ENCODE measurements around the gene PSME3.

Gene PSME3

GRCh38 chr17:42818379-42818778, 14.8 kb upstream of the PSME3 start:
- no peak for DNase-seq

DNA sequence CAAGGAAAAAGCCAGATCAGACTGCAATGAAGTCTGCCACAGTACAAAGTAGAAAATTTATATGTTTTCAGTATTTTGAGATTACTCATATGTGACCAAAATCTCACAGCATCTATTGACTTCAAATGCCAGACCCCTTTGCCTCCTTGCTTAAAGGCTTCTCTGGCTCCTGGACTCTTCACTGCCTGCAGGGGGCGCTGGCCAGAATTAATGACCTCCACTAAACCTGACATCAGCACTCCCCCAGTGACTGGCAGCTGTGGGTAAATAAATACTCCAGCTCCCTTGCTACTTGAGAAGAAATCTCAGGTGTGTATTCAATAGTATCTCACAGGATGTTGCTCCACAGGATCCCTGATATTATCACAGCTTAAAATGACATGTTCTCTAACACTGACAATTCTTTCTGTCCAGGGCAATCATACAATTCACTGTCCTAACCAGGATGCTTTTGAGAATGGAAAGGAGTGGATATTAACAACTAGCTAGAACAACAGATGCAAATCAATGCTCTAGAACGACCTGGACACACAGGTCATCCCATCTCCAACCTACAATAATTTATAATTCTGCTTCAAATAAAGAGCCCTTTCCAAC, 13.2 kb upstream of the PSME3 start:
- DNase-seq, result peak; percentile 71

- DNase-seq, result no peak
Measured at GRCh38 chr17:42821176-42821575, 12.0 kb upstream of the PSME3 start.

DNA sequence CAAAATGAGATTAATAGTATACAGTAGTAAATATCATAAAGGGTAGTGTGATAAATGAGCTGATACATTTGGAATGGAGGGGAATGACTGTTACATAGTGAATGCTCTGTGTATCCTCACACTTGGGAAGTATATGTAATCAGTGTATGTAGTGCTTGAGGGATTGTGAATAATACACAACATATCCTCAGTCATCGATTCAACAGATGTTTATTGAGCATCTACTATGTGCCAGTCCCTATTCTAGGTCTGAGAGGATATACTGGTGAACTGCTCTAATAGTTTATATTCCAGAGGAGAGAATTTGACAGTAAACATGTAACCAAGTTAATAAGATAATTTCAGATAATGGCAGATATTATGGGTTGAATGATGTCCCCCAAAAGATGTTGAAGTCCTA, 5.7 kb upstream of the PSME3 start:
- no peak for DNase-seq

GRCh38 chr17:42830971-42831370, 2.2 kb upstream of the PSME3 start:
- DNase-seq, result no peak

DNA sequence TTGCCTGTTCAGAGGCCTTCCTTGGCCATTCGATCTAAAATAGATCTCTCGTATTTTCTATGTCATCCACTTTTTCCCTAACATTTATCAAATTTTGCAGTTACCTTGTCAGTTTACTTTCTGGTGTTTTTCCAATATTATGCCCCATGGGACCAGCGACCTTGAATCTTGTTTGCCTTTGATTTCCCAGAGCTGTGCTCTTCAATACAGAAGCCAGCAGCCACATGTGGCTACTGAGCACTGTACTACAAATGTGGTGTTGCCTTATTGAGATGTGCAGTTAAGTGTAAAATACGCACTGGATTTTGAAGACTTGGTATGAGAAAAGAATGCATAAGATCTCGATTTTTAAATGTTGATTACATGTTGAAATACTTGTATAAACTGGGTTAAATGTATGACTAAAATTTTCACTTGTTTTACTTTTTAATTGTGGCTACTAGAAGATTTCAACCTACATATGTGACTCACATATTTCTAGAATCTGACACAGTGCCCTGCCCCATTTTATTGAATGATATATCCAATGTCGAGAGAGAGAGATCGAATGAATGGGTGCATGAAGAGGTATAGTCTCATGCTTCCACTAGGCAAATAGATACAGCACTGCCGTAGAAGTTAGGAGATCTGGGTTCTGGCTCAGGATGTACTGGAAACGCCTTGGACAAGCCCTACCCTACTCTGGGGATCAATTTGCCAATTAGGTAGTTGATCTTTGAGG, 824 bp upstream of the PSME3 start:
- DNase-seq, result no peak

GRCh38 chr17:42833767-42834422, 698 bp downstream of the PSME3 start:
- no peak for DNase-seq

- no peak for DNase-seq
Measured at GRCh38 chr17:42835732-42836131, 2.5 kb downstream of the PSME3 start.

GRCh38 chr17:42841975-42842685, 8.9 kb downstream of the PSME3 start:
- DNase-seq, result no peak

- no peak for DNase-seq
Measured at GRCh38 chr17:42843358-42843934, 10.2 kb downstream of the PSME3 start.

DNA sequence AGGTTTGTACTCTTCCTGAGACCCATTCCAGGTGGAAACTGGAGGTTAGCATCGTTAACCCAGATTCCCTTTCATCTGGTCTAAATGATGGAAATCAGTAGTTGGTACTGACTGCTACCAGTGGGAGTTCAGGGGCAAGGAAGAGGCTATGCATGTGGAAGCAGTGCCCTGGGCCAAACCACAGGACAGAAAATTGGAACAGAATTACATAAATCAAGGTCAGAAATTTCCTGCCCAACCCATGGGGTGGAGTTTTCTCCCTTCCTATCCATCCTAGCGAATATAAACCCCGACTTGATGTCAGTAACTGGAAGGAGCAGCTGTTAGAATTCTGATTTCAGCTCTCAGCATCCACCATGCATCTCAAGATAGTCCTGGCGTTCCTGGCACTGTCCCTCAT, 11.1 kb downstream of the PSME3 start, which contains the start of gene AOC2:
TSS of gene AOC2 (plus strand) at position 310 of the 400 bp plus-strand sequence. CDS start at position 357, 47 bp downstream.
- DNase-seq, result no peak

GRCh38 chr17:42844761-42845555, 11.8 kb downstream of the PSME3 start:
- no peak for DNase-seq

- DNase-seq, result no peak
Measured at GRCh38 chr17:42845556-42845917, 12.3 kb downstream of the PSME3 start.

DNA sequence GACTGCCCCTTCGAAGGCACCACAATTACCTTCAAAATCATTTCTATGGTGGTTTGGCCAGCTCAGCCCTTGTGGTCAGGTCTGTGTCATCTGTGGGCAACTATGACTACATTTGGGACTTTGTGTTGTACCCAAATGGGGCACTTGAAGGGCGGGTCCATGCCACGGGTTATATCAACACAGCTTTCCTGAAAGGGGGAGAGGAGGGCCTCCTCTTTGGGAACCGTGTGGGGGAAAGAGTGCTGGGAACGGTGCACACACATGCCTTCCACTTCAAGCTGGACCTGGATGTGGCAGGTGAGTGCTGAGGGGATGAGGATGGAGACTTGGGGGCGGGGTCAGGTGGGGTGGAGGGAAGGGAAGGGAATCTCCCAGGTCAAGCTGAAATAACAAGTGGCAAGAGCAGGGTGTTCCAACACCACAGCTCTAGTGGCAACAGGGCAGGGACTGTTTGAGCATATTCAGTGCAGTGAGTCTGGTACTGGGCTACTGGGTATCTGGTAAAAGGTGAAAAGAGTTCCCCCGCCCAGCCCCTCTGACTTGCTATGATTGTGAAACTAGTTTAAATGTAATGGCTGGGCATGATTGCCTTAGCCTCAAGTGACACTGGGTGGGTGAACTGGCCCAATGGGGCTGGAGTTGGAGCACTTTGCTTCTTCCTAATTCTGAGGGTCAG, 12.9 kb downstream of the PSME3 start:
- peak; percentile 49 for DNase-seq

- DNase-seq, result no peak
Measured at GRCh38 chr17:42846594-42847280, 13.5 kb downstream of the PSME3 start.

- DNase-seq, result no peak
Measured at GRCh38 chr17:42848093-42848492, 14.9 kb downstream of the PSME3 start.

GRCh38 chr17:42849031-42849430, 15.8 kb downstream of the PSME3 start:
- no peak for DNase-seq

DNA sequence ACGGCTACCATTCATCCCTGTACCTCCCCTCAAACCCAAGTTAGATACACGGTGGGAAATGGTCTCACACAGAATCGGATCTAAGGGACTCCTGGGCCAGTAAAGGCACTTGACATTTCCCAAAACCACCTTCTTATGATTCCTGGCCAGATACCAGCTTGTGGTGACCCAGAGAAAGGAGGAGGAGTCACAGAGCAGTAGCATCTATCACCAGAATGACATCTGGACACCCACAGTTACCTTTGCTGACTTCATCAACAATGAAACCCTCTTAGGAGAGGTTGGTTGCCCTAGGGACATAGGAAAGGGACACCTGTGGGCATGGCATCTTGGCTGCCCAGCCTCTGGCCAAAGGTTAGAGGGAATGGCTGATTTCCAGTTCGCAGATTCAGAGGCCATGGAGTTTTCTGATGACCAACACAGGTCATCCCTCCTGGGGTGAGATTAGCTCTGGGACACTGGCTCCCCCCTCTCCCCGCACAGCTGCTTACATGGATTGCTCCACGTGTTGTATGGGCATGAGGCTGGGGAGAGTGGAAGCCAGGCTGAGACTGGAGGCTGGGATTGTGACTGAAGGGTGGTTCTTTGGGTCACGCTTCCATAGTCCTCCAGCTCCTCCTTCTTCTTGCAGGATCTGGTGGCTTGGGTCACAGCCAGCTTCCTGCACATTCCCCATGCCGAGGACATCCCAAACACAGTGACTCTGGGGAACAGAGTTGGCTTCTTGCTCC, 16.4 kb downstream of the PSME3 start:
- no peak for DNase-seq

DNA sequence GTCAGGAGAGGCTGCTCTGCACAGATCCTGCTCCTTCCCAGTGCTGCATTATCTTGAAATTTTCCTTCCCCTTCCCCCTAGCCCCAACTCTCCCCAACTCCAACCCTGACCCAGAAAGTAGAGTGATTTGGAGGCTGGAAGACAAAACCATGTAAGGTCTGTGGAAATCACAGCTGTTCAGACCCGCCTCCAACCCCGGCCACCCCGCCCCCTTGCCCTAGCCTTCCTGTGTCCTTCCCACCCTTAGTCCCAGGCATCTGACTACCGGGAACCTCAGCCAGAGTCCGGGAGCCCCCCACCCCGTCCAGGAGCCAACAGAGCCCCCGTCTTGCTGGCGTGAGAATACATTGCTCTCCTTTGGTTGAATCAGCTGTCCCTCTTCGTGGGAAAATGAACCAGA, 17.8 kb downstream of the PSME3 start, which contains the start of gene AOC3:
TSS of gene AOC3 (plus strand) at position 246 of the 400 bp plus-strand sequence. CDS start at position 391, 145 bp downstream.
- no peak for DNase-seq

Measured in stimulated activated CD4-positive, alpha-beta T cell treated with anti-CD3 and anti-CD28 coated beads, Interleukin-4, amount 100 ng/mL, for 24 hours (primary cell).